HEK293 (cell line): ENCODE measurements around the gene CCK.

ENCODE experiments used
- CTCF ChIA-PET: fragments of 350-600 bp; formaldehyde crosslinking; extraction: SDS; loops from one replicate; lab custom pipeline; 2021; ENCODE audit warnings: antibody characterized with exemption; lab: Yijun Ruan, JAX
- POLR2A ChIA-PET: fragments of 300-600 bp; formaldehyde crosslinking; extraction: SDS; loops from one replicate; lab custom pipeline; 2020; ENCODE audit warnings: antibody characterized with exemption, inconsistent platforms; lab: Yijun Ruan, JAX
- H3K27ac ChIP-seq: fragments of 200-500 bp; sonication (Bioruptor generic); 2 replicates; pipeline ENCODE4 v1.5.1; 2014; ENCODE audit warnings: low read depth, low read length, control low read depth, inconsistent platforms; ENCODE audit errors: extremely low read depth
- H3K36me3 ChIP-seq, 2 experiments: fragments of 200-500 bp in 1 of 2; sonication (Bioruptor generic) in 1 of 2; 1 replicate in 1 of 2; 2 replicates in 1 of 2; pipeline ENCODE4 v1.5.1; 2014 to 2017; ENCODE audit warnings: inconsistent platforms in 2 of 2, low read length in 2 of 2; ENCODE audit not compliant: control insufficient read depth in 2 of 2, insufficient read depth in 1 of 2
- H3K4me1 ChIP-seq: fragments of 200-500 bp; sonication (Bioruptor generic); 2 replicates; pipeline ENCODE4 v1.5.1; 2014; ENCODE audit warnings: mild to moderate bottlenecking, low read length, inconsistent platforms; ENCODE audit not compliant: control insufficient read depth, insufficient read depth
- H3K4me3 ChIP-seq: 2 replicates; pipeline ENCODE4 v1.5.1; 2011; ENCODE audit warnings: low read depth, mild to moderate bottlenecking, control low read depth, low read length, moderate library complexity
- H3K9me3 ChIP-seq: fragments of 200-500 bp; sonication (Bioruptor generic); 2 replicates; pipeline ENCODE4 v1.5.1; 2014; ENCODE audit warnings: low read depth, low read length, inconsistent platforms; ENCODE audit not compliant: control insufficient read depth, insufficient read depth
- ELK4 ChIP-seq: IDR thresholded peaks from 2 replicates; pipeline ENCODE4 v1.6.1; 2011; ENCODE audit warnings: mild to moderate bottlenecking, low read depth, low read length, borderline replicate concordance
- GLI4 ChIP-seq: fragments of 450-650 bp; formaldehyde crosslinking; IDR thresholded peaks from 2 replicates; pipeline ENCODE4 v1.5.1; 2016; ENCODE audit warnings: missing biosample characterization, missing genetic modification characterization
- KLF17 ChIP-seq: fragments of 450-650 bp; formaldehyde crosslinking; IDR thresholded peaks from 2 replicates; pipeline ENCODE4 v1.5.1; 2016; ENCODE audit warnings: missing biosample characterization, missing genetic modification characterization
- OSR2 ChIP-seq: fragments of 450-650 bp; formaldehyde crosslinking; IDR thresholded peaks from 2 replicates; pipeline ENCODE4 v1.5.1; 2016; ENCODE audit warnings: missing biosample characterization, missing genetic modification characterization
- REST ChIP-seq: fragments of 450-650 bp; formaldehyde crosslinking; IDR thresholded peaks from 2 replicates; pipeline ENCODE4 v1.5.1; 2016; ENCODE audit warnings: missing biosample characterization, missing genetic modification characterization
- SP7 ChIP-seq: fragments of 450-650 bp; formaldehyde crosslinking; IDR thresholded peaks from 2 replicates; pipeline ENCODE4 v1.5.1; 2016; ENCODE audit warnings: missing biosample characterization, missing genetic modification characterization
- ZBTB1 ChIP-seq: fragments of 450-650 bp; formaldehyde crosslinking; IDR thresholded peaks from 2 replicates; pipeline ENCODE4 v1.5.1; 2016; ENCODE audit warnings: missing biosample characterization, missing genetic modification characterization
- ZBTB17 ChIP-seq: fragments of 450-650 bp; formaldehyde crosslinking; IDR thresholded peaks from 2 replicates; pipeline ENCODE4 v1.5.1; 2016; ENCODE audit warnings: missing biosample characterization, missing genetic modification characterization
- ZBTB8A ChIP-seq: fragments of 450-650 bp; formaldehyde crosslinking; IDR thresholded peaks from 2 replicates; pipeline ENCODE4 v1.5.1; 2016; ENCODE audit warnings: missing biosample characterization, missing genetic modification characterization
- ZNF114 ChIP-seq: fragments of 450-650 bp; formaldehyde crosslinking; IDR thresholded peaks from 2 replicates; pipeline ENCODE4 v1.5.0; 2017; ENCODE audit warnings: missing biosample characterization, missing genetic modification characterization
- ZNF138 ChIP-seq: fragments of 450-650 bp; formaldehyde crosslinking; IDR thresholded peaks from 2 replicates; pipeline ENCODE4 v1.5.1; 2016; ENCODE audit warnings: missing biosample characterization, missing genetic modification characterization, borderline replicate concordance
- ZNF148 ChIP-seq: fragments of 450-650 bp; formaldehyde crosslinking; IDR thresholded peaks from 2 replicates; pipeline ENCODE4 v1.5.0; 2017; ENCODE audit warnings: missing biosample characterization, missing genetic modification characterization, borderline replicate concordance
- ZNF169 ChIP-seq: fragments of 450-650 bp; formaldehyde crosslinking; IDR thresholded peaks from 2 replicates; pipeline ENCODE4 v1.5.1; 2016; ENCODE audit warnings: missing biosample characterization, missing genetic modification characterization
- ZNF211 ChIP-seq: fragments of 450-650 bp; formaldehyde crosslinking; IDR thresholded peaks from 2 replicates; pipeline ENCODE4 v1.5.1; 2016; ENCODE audit warnings: low read depth, missing biosample characterization, missing genetic modification characterization
- ZNF37A ChIP-seq: fragments of 450-650 bp; IDR thresholded peaks from 2 replicates; pipeline ENCODE4 v1.5.1; 2018; ENCODE audit warnings: missing biosample characterization, missing genetic modification characterization
- ZNF391 ChIP-seq: fragments of 450-650 bp; formaldehyde crosslinking; IDR thresholded peaks from 2 replicates; pipeline ENCODE4 v1.5.1; 2016; ENCODE audit warnings: low read depth, missing biosample characterization, missing genetic modification characterization, borderline replicate concordance
- ZNF416 ChIP-seq: fragments of 450-650 bp; formaldehyde crosslinking; IDR thresholded peaks from 2 replicates; pipeline ENCODE4 v1.5.1; 2016; ENCODE audit warnings: missing biosample characterization, missing genetic modification characterization
- ZNF423 ChIP-seq: fragments of 450-650 bp; formaldehyde crosslinking; IDR thresholded peaks from 2 replicates; pipeline ENCODE4 v1.5.1; 2016; ENCODE audit warnings: missing biosample characterization, missing genetic modification characterization
- ZNF510 ChIP-seq: fragments of 450-650 bp; formaldehyde crosslinking; IDR thresholded peaks from 2 replicates; pipeline ENCODE4 v1.5.1; 2018; ENCODE audit warnings: mild to moderate bottlenecking, missing genetic modification characterization, missing biosample characterization; ENCODE audit not compliant: insufficient replicate concordance
- ZNF777 ChIP-seq: fragments of 450-650 bp; formaldehyde crosslinking; IDR thresholded peaks from 2 replicates; pipeline ENCODE4 v1.5.1; 2017; ENCODE audit warnings: missing biosample characterization, missing genetic modification characterization, borderline replicate concordance
- ZNF837 ChIP-seq: fragments of 450-650 bp; formaldehyde crosslinking; IDR thresholded peaks from 2 replicates; pipeline ENCODE4 v1.5.1; 2016; ENCODE audit warnings: missing biosample characterization, missing genetic modification characterization

CCK gene

GRCh38 chr3:42269647-42270046, 3.7 kb upstream of the CCK start:
- Histone ChIP-seq H3K4me3 (no peak overlapping the region), H3K9me3 (no peaks in the 10 kb centered on the region), H3K4me1 (no peaks in the 10 kb centered on the region), H3K27ac (no peak overlapping the region), H3K36me3 (no peaks in the 10 kb centered on the region)
- TF ChIP-seq ZNF138 (tag by site-specific recombination) (no peak), ZNF391 (tag by site-specific recombination) (no peak)
- POLR2A ChIA-PET: no interaction called here
- CTCF ChIA-PET: interaction anchor here (0.6 kb wide), 1 partner anchor 145 kb away, joined by 3 read pairs; no protein-coding TSS in a partner anchor

- H3K9me3 ChIP-seq: no peaks in the 10 kb centered on the region
- H3K27ac ChIP-seq: no peak overlapping the region
- no peak overlapping the region for H3K4me3 ChIP-seq
- POLR2A ChIA-PET: no interaction called here
- no peaks in the 10 kb centered on the region for H3K36me3 ChIP-seq
- CTCF ChIA-PET: no interaction called here
- TF ChIP-seq ZNF211 (tag by site-specific recombination): no peak
- TF ChIP-seq ZNF114 (tag by site-specific recombination): no peak
- no peak for TF ChIP-seq ZNF416 (tag by site-specific recombination)
- no peak for TF ChIP-seq ZNF169 (tag by site-specific recombination)
- TF ChIP-seq OSR2 (tag by site-specific recombination): no peak
- TF ChIP-seq ZNF148 (tag by site-specific recombination): no peak
- no peak for TF ChIP-seq GLI4
- no peak for TF ChIP-seq ZNF837
- TF ChIP-seq SP7 (tag by site-specific recombination): no peak
- TF ChIP-seq ZBTB1 (tag by site-specific recombination): no peak
- no peak for TF ChIP-seq ELK4
- no peak for TF ChIP-seq ZNF37A
- no peak for TF ChIP-seq REST (tag by site-specific recombination)
- no peak for TF ChIP-seq ZBTB8A (tag by site-specific recombination)
- no peak for TF ChIP-seq ZNF777 (tag by site-specific recombination)
- TF ChIP-seq ZNF423 (tag by site-specific recombination): no peak
- TF ChIP-seq ZBTB17 (tag by site-specific recombination): no peak
- no peak for TF ChIP-seq ZNF510 (tag by site-specific recombination)
- no peak for TF ChIP-seq KLF17
- no peaks in the 10 kb centered on the region for H3K4me1 ChIP-seq
These were observed 1.9 kb upstream of the CCK start for GRCh38 chr3:42267878-42268277.
